GM12865 (cell line): ENCODE measurements around the gene LLCFC1.

Experiments used
- DNase-seq: peaks from one replicate; pipeline ENCODE4 v3.0.0; 2010; ENCODE audit warnings: low read depth
- H3K4me3 ChIP-seq: 2 replicates; pipeline ENCODE4 v1.5.1; 2011; ENCODE audit warnings: mild to moderate bottlenecking, low read depth, low read length, control low read depth
- CTCF ChIP-seq: IDR thresholded peaks from 2 replicates; pipeline ENCODE4 v1.5.1; 2011; ENCODE audit warnings: low read length, control low read depth, low read depth, inconsistent platforms; ENCODE audit not compliant: insufficient read depth; ENCODE audit errors: missing control alignments

Gene LLCFC1

GRCh38 chr7:142910031-142910433, 29.3 kb upstream of the LLCFC1 start:
- DNase-seq: no peak
- TF ChIP-seq CTCF: no peak
- no peak overlapping the region for H3K4me3 ChIP-seq

- no peak for DNase-seq
- H3K4me3 ChIP-seq: no peak overlapping the region
- TF ChIP-seq CTCF: no peak
These were observed 28.8 kb upstream of the LLCFC1 start for GRCh38 chr7:142910481-142910880.

- no peak for TF ChIP-seq CTCF
- no peak overlapping the region for H3K4me3 ChIP-seq
- DNase-seq: no peak
These were observed 26.2 kb upstream of the LLCFC1 start for GRCh38 chr7:142913051-142913450.

- DNase-seq: no peak
- no peak for TF ChIP-seq CTCF
- H3K4me3 ChIP-seq: no peak overlapping the region
These were observed 25.7 kb upstream of the LLCFC1 start for GRCh38 chr7:142913566-142913965.

GRCh38 chr7:142914121-142914520, 25.2 kb upstream of the LLCFC1 start:
- no peak for TF ChIP-seq CTCF
- no peak for DNase-seq
- no peak overlapping the region for H3K4me3 ChIP-seq

- DNase-seq: no peak
- TF ChIP-seq CTCF: no peak
- H3K4me3 ChIP-seq: no peak overlapping the region
These were observed 24.0 kb upstream of the LLCFC1 start for GRCh38 chr7:142915315-142915714.

- H3K4me3 ChIP-seq: no peak overlapping the region
- TF ChIP-seq CTCF: no peak
- no peak for DNase-seq
These were observed 22.8 kb upstream of the LLCFC1 start for GRCh38 chr7:142916508-142916907.
